ENCODE results near the gene OR1N2. TPM values are rescaled to one million over a fixed set of nuclear protein-coding genes. Genes with fewer than 3 reads are reported as not detected.

The OR1N2 gene
- total and polyA plus RNA-seq, 3 donors from 2014 or later = 0.39 to 1.7 TPM; not detected in 1

GRCh38 chr9:122538757-122539156 lies 14.2 kb upstream of the OR1N2 start:
- intact Hi-C loops (cut with DNase I; ENCODE audit: low total_unique reads) = no loop called here
- no peak overlapping the region for H3K4me3 ChIP-seq
- TF ChIP-seq POLR2A (IDR thresholded peaks at IDR 0.05) = no peak
- no peak for TF ChIP-seq CTCF (IDR thresholded peaks at IDR 0.05)
- WGBS, 2 donors = 72 to 73% methylated on average over 2 of the region's 2 CpGs
- no peaks in the 10 kb centered on the region for H3K9me3 ChIP-seq
- no peaks in the 10 kb centered on the region for H3K36me3 ChIP-seq (ENCODE audit: low read depth, missing control alignments)
- H3K4me1 ChIP-seq = no peaks in the 10 kb centered on the region
- no peak overlapping the region for H3K27ac ChIP-seq
- no peaks in the 10 kb centered on the region for H3K27me3 ChIP-seq
- DNase-seq = no peak

GRCh38 chr9:122546196-122546595 lies 6.7 kb upstream of the OR1N2 start:
- TF ChIP-seq POLR2A (IDR thresholded peaks at IDR 0.05) (no peak), CTCF (IDR thresholded peaks at IDR 0.05) (no peak)
- DNase-seq = no peak
- no peaks in the 10 kb centered on the region for H3K27me3 ChIP-seq
- 46 to 61% methylated on average over 8 of the region's 8 CpGs for WGBS, 2 donors
- H3K4me3 ChIP-seq = no peak overlapping the region
- no peaks in the 10 kb centered on the region for H3K36me3 ChIP-seq (ENCODE audit: low read depth, missing control alignments)
- H3K27ac ChIP-seq = no peak overlapping the region
- no peaks in the 10 kb centered on the region for H3K9me3 ChIP-seq
- no peaks in the 10 kb centered on the region for H3K4me1 ChIP-seq
- intact Hi-C loops (cut with DNase I; ENCODE audit: low total_unique reads) = no loop called here

GRCh38 chr9:122551371-122551770 lies 1.5 kb upstream of the OR1N2 start:
- H3K4me1 ChIP-seq = no peaks in the 10 kb centered on the region
- WGBS, 2 donors = 62 to 66% methylated on average over 5 of the region's 5 CpGs
- no peaks in the 10 kb centered on the region for H3K27me3 ChIP-seq
- DNase-seq = no peak
- H3K36me3 ChIP-seq (ENCODE audit: low read depth, missing control alignments) = no peaks in the 10 kb centered on the region
- H3K9me3 ChIP-seq = no peaks in the 10 kb centered on the region
- TF ChIP-seq CTCF (IDR thresholded peaks at IDR 0.05) = no peak
- intact Hi-C loops (cut with DNase I; ENCODE audit: low total_unique reads) = no loop called here
- H3K27ac ChIP-seq = no peak overlapping the region
- H3K4me3 ChIP-seq = no peak overlapping the region

- intact Hi-C loops (cut with DNase I; ENCODE audit: low total_unique reads) = no loop called here
- H3K4me3 ChIP-seq = no peak overlapping the region
- H3K4me1 ChIP-seq = no peaks in the 10 kb centered on the region
- no peak overlapping the region for H3K27ac ChIP-seq
- H3K9me3 ChIP-seq = no peaks in the 10 kb centered on the region
- TF ChIP-seq POLR2A (IDR thresholded peaks at IDR 0.05) = no peak
- no peak for DNase-seq
- H3K36me3 ChIP-seq (ENCODE audit: low read depth, missing control alignments) = no peaks in the 10 kb centered on the region
- no peaks in the 10 kb centered on the region for H3K27me3 ChIP-seq
- 81 to 88% methylated on average over 4 of the region's 4 CpGs for WGBS, 2 donors
These were observed 8.5 kb downstream of the OR1N2 start for GRCh38 chr9:122561446-122561845.

- no peaks in the 10 kb centered on the region for H3K36me3 ChIP-seq (ENCODE audit: low read depth, missing control alignments)
- no peak for DNase-seq
- H3K27ac ChIP-seq = no peak overlapping the region
- WGBS, 2 donors = 59 to 80% methylated on average over 4 to 9 of the region's 9 CpGs
- no peaks in the 10 kb centered on the region for H3K27me3 ChIP-seq
- no peak for TF ChIP-seq POLR2A (IDR thresholded peaks at IDR 0.05)
- TF ChIP-seq CTCF (IDR thresholded peaks at IDR 0.05) = no peak
- intact Hi-C loops (cut with DNase I; ENCODE audit: low total_unique reads) = no loop called here
- H3K4me1 ChIP-seq = no peaks in the 10 kb centered on the region
- no peak overlapping the region for H3K4me3 ChIP-seq
- no peaks in the 10 kb centered on the region for H3K9me3 ChIP-seq
These were observed 9.3 kb downstream of the OR1N2 start for GRCh38 chr9:122562134-122562760.
